Left ventricle myocardium inferior (tissue), 1 donor: Measurements from ENCODE around the gene PTTG1. TPM values are rescaled to one million over a fixed set of nuclear protein-coding genes. Genes with fewer than 3 reads are reported as not detected.

Experiments
- DNase-seq: peaks from one replicate; pipeline ENCODE4 v3.0.0-alpha.2; 2020
- H3K27ac ChIP-seq: fragments of 200-600 bp; replicated peaks from 2 replicates; pipeline ENCODE4 v1.8.0; 2021
- H3K27me3 ChIP-seq: fragments of 200-600 bp; 2 replicates; pipeline ENCODE4 v1.8.0; 2021; ENCODE audit warnings: low read depth
- H3K36me3 ChIP-seq: fragments of 200-600 bp; 2 replicates; pipeline ENCODE4 v1.8.0; 2021
- H3K4me1 ChIP-seq: fragments of 200-600 bp; 2 replicates; pipeline ENCODE4 v1.8.0; 2021
- H3K4me3 ChIP-seq: fragments of 200-600 bp; 2 replicates; pipeline ENCODE4 v1.8.0; 2021; ENCODE audit warnings: mild to moderate bottlenecking, moderate library complexity
- H3K9me3 ChIP-seq: fragments of 200-600 bp; replicated peaks from 2 replicates; pipeline ENCODE4 v1.8.0; 2021
- CTCF ChIP-seq: fragments of 200-600 bp; IDR thresholded peaks from 2 replicates; pipeline ENCODE4 v1.8.0; 2021; ENCODE audit warnings: antibody characterized with exemption, mild to moderate bottlenecking, borderline replicate concordance
- intact Hi-C: fragments of 100-400 bp; cut with micrococcal nuclease; formaldehyde crosslinking; loops from one replicate; pipeline ENCODE4 v1.11.0; 2022
- total RNA-seq: library from RNA; stranded (reverse); fragmentation: NEBNext Ultra II Directional; extraction: Animal tissue kit (Norgen Biotek cat#: 25700); gene quantifications from one replicate; pipeline ENCODE4 v1.2.1, GENCODE V29; 2021
- donor health status: DM: no; HTN: yes; CAD: no; lungs with severe emphysema.

Gene PTTG1
- total RNA-seq, 1 donor from 2014 or later: 0.88 TPM

DNA sequence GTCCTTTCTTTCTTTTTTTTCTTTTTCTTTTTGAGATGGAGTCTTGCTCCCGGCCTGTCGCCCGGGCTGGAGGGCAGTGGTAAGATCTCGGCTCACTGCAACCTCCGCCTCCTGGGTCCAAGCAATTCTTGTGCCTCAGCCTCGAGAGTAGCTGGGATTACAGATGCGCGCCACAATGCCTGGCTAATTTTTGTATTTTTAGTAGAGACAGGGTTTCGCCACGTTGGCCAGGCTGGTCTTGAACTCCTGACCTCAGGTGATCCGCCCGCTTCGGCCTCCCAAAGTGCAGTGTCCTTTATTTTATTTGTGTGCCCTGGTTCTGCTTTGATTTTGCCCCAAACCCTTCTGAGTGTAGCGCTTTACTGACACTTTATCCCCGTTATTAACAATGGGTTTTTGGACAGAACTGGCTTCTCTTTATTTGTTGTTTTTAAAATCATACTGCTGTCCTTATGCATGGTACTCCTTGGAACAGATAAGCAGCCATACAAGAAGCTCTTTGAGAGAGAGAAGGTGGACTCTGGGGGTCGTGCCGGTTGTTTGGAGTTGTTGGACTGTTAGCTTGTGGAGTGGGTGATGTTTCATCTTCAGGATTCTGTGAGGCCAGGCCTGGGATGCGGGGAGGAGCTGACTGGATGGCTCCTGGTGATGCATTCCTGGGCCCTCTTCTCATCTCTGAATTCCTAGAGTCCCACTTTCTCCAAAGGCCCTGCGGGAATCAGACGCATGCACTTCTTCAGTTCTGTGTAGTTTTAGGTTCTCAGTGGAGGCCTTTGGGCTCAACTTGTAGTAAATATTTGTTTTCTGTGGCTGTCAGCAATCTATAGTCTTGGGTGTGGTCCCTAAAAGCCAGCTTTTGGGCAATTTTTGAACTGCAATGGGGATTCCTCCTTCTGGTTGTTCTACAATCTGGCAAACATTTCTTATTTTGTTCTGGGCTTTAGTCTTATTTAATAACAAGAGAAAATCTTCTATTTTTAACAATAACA, 47.8 kb downstream of the PTTG1 start:
- no peaks in the 10 kb centered on the region for H3K27me3 ChIP-seq
- peak overlapping the region; percentile 12 for H3K4me3 ChIP-seq
- H3K27ac ChIP-seq: peak overlapping the region; percentile 19
- H3K9me3 ChIP-seq: no peaks in the 10 kb centered on the region
- no peak for DNase-seq
- TF ChIP-seq CTCF: no peak
- intact Hi-C loops: no loop called here
- H3K4me1 ChIP-seq: peaks cover 45% of the 10 kb centered on the region
- no peaks in the 10 kb centered on the region for H3K36me3 ChIP-seq

GRCh38 chr5:160470437-160471361, 49.0 kb downstream of the PTTG1 start:
- no peak for DNase-seq
- peak overlapping the region; percentile 34 for H3K27ac ChIP-seq
- no peaks in the 10 kb centered on the region for H3K36me3 ChIP-seq
- intact Hi-C loops: no loop called here
- no peak overlapping the region for H3K4me3 ChIP-seq
- no peaks in the 10 kb centered on the region for H3K9me3 ChIP-seq
- TF ChIP-seq CTCF: no peak
- H3K4me1 ChIP-seq: peaks cover 45% of the 10 kb centered on the region
- no peaks in the 10 kb centered on the region for H3K27me3 ChIP-seq

- no peak for DNase-seq
- Histone ChIP-seq H3K27me3 (no peaks in the 10 kb centered on the region), H3K9me3 (no peaks in the 10 kb centered on the region), H3K36me3 (no peaks in the 10 kb centered on the region), H3K27ac (no peak overlapping the region), H3K4me3 (no peak overlapping the region), H3K4me1 (peaks cover 41% of the 10 kb centered on the region)
- TF ChIP-seq CTCF: no peak
- intact Hi-C loops: no loop called here
These were observed 50.1 kb downstream of the PTTG1 start for GRCh38 chr5:160471761-160472160.

- no peak for TF ChIP-seq CTCF
- no peaks in the 10 kb centered on the region for H3K36me3 ChIP-seq
- intact Hi-C loops: no loop called here
- no peak overlapping the region for H3K4me3 ChIP-seq
- no peak for DNase-seq
- peaks cover 34% of the 10 kb centered on the region for H3K4me1 ChIP-seq
- no peaks in the 10 kb centered on the region for H3K27me3 ChIP-seq
- H3K27ac ChIP-seq: no peak overlapping the region
- no peaks in the 10 kb centered on the region for H3K9me3 ChIP-seq
These were observed 50.8 kb downstream of the PTTG1 start for GRCh38 chr5:160472482-160472881.

GRCh38 chr5:160473681-160474080, 52.0 kb downstream of the PTTG1 start:
- peaks cover 25% of the 10 kb centered on the region for H3K4me1 ChIP-seq
- TF ChIP-seq CTCF: no peak
- intact Hi-C loops: no loop called here

More at GRCh38 chr5:160473681-160474080, 52.0 kb downstream of the PTTG1 start:
- no peaks in the 10 kb centered on the region for H3K27me3 ChIP-seq
- H3K9me3 ChIP-seq: no peaks in the 10 kb centered on the region
- H3K4me3 ChIP-seq: no peak overlapping the region
- H3K27ac ChIP-seq: no peak overlapping the region
- no peaks in the 10 kb centered on the region for H3K36me3 ChIP-seq
- DNase-seq: no peak
